HuH-7 (cell line): ENCODE data around the gene MAD1L1.

Experiments used
- DNase-seq: peaks from one replicate; pipeline ENCODE4 v3.0.0; 2011; ENCODE audit warnings: low spot score

Gene MAD1L1

DNA sequence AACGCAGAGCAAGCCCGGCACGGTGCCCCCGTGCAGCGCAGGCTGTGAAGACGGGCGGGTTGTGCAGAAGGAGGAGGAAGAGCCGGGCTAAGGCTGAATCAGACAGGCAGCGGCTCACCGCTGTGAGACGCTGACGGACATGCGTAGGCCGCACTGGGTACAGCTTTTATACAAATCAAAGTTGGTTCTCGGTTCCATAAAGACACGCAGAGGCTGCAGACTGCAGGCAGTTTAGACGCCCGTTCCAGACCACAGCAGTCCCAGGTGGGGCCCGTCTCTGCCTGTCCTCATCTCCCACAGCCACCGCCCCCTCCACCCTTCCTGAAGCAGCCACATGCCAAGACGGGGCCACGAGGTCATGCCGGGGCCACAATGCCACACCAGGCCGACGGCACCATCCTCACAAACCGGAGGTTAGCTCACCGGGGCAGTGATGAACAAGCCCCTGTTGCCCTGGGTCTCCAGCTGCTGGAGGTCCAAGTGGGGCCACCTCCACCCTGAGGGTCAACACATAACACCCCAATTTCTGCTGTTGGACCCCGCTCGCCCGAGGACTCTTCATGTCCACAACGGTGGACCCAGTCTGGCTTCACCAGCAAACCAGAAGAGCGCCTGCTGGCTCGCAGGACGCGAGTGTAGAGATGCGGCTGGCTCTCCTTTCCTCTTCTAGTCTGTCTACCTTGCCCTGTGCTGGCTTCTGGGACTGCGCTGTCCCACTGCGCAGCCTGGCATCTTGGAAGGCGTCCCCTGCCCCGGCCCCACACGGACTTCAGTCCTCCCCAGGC, 335.5 kb downstream of the MAD1L1 start:
- DNase-seq, result no peak

DNA sequence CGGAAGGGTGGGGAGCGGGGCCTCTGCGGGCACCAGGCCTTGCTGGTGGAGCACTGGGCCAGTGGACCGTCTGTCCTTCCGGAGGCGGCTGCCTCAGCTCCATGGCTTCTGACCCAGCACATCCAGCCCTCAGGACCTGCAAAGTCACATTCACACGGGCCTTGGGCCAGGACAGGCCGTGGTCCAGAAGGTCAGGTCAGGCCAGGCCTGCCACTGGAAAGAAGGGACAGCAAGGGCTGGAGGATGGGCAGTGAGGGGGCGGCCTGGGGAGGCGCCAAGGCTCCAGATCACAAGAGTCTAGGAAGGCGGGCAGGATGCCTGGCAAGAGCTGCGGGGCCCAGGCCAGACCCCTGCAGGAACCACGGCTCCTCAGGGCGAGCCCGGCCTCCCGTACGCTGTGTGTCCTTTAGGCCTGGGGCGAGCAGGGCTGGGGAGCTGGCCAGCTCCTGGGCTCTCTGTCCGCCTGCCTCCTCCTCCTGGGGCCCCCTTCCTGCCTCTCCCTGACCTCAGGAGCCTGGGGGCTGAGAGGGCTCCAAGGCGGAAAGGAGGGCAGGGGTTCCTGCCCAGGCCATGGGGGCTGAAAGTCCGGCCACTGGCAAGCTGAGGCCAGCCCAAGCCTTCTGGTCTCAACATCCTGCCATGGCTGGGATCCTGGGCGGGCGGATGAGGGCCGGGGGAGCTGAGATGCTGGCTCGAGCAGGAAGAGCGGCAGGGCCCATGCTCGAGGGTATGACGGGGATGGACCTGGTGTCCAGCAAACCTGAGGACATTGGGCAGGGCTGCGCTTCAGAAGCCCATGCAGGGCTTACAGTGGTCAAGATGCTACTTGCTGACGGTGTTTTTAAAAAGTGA, 336.9 kb downstream of the MAD1L1 start:
- DNase-seq, result no peak

DNA sequence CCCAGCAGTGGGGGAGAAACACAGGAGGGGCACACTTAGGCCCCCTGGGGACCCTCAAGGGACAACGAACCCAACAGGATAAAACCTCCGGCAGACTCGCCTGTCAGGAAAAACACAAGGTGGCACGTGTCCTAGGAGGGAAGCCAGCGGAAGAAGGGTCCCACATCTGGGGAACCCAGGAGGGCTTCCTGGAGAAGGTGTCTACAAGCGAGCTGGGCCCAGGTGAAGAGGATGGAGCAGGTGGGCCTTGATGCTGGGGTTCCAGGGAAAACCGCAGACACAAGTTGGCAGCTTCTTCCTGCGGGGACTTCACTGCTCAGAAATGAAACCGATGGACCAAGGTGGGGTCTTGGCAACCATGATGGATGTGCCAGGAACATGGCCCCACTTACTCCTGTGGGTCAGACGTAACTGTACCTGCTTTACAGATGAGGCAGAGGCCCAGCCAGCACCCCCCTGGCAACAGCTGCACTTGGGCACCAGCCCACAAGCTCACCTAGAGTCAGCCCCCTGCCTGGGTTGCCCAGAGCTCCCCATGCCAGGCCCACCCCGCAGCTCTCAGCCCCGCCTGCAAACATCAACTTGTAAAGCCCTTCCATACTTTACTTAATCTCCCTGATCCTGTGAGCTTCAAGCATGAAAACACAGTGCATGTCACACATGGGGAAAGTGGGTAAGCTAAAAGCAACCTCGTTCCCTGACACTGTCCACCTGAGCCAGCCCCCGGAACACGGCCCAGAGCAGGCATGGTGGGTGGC, 337.7 kb downstream of the MAD1L1 start:
- DNase-seq, result no peak

DNA sequence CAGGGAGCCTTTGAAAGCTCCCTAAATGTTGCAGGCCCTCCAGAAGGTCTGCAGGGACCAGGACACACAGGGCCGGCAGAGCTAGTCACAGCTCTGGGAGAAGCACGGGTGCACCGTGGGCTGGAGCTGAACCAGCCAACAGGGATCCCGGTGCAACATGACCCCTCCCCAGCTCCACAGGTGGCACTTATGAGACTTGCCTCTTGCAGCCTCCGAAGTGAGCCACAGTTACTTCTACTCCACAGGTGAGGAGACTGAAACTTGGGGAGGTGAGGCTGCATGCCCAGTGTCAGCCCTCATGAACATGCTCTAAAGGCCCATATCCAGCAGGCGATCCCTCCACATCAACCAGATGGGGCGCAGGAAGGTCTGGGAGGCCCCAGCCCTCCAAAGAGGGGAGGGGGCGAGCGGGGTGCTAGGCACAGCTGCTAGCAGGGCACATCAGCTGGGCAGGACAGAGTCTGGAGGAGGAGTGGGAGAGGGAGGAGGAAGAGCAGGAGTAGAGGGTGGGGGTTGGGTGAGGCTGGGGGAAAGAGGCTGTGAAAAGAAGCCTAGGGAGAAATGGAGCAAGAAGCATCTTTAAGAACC, 338.3 kb downstream of the MAD1L1 start:
- no peak for DNase-seq

DNA sequence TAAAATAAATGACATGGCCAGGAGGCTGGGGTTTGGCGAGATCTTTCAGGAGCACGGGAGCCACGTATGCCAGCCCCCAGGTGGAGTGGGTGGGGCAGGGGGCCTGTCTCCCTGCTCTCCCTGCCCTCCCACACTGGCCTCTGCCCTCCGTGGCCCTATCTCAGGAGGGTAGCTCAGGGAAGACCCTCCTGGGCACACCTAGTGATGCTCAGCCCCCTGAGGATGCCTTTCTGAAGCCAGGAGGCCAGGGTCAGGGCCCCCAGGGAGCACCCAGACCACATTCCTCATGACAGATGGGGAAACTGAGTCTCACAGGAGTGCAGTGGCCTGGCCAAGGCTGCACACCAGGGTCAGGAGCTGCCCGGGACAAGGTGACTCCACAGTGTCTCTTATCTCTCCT, 339.3 kb downstream of the MAD1L1 start:
- no peak for DNase-seq

DNA sequence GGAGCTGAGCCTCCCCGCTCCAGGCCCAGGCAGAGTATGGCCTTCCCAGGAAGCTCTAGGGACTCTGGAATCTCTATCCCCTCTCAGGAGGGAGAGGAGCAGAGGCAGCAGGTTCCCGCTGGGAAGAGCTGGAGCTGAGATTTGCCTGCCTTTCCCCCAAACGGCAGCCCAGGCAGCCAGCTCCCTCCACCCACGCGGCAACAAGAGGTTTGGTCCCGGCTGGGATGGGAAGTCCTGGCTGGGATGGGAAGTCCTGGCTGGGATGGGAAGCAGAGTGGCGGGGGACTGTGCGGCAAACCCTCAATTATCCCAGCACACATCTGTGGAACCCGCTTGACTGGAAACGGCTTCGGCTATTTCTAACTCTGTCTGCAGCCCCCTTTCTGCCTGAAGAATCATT, 339.7 kb downstream of the MAD1L1 start:
- no peak for DNase-seq

DNA sequence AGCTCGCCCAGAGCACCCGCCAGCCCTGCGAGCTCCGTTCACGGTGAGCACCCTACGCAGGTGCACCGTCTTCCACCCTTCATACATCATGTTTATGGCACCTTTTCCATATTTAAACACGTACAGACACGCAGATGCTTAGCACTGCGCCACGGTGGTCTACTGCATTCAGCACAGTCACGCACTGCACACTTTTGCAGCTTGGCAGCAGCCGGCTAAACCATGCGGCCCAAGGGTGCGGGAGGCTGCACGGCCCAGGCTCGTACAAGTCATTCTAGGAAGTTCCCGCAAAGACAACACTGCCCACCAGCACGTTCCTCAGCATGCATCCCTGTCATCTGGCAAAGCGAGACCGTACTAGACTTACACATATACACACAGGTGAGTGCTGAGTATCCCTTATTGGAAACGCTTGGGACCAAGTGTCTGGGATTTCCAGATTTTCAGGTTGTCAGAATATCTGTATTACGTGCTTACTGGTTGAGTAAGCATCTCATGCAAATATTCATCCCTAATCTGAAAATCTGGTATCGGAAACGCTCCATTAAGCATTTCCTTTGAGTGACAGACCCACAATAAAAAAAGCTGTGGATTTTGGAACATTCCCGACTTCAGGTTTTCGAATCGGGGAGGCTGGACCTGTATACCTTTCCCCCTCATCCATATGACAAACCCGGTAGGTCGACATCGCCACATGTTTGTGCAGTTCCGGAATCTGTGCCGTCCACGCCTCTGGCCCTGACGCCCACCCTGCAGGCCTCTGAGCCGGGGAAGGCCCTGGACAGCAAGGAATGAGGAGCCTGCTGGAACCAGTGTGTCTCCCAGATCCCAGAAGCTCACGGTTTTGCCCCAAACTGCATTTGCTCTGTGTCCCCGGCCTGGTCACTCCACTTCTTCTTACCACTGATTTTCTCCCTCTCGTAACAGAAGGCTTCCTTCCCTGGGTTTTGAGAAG, 340.5 kb downstream of the MAD1L1 start:
- no peak for DNase-seq

DNA sequence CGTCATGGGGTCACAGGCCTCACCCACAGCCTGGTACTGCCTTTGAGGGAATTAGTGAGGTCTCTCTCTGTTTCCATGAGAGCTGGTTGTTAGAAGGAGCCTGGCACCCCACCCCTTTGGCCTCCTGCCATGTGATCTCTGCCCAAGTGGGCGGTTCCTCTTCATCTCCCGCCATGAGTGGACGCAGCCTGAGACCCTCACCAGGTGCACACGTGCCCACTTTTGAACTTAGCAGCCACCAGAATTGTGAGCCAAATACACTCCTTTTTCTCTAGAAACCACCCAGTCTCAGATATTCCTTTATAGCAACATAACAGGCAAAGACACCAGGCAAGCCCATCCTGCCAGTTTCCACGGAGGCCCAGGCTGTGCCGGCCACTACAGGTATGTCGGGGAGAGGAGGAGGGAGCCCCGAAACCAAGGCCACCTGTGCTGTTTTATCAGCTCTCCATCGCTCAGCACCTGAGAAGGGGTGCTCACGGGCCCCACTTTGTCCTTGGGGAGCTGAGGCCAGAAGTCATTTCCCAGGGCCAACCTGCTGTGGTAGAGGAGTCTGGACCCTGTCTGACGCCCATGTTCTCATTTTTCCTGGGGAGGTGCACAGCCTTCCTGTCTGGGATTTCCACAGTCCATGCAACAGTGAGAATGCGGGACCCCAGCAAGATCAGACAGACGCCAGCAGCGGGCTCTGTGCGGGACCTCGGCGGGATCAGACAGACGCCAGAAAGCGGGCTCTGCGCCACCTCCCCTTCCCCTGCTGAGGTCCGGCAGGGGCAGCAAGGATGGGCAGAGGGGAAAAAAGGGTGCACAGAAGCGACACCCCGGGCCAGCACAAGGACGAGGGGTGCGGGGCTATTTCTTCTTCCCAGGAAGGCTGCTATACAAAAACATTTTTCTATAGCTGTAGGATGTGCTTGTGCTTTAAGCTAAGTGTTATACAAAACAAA, 342.2 kb downstream of the MAD1L1 start:
- no peak for DNase-seq

DNA sequence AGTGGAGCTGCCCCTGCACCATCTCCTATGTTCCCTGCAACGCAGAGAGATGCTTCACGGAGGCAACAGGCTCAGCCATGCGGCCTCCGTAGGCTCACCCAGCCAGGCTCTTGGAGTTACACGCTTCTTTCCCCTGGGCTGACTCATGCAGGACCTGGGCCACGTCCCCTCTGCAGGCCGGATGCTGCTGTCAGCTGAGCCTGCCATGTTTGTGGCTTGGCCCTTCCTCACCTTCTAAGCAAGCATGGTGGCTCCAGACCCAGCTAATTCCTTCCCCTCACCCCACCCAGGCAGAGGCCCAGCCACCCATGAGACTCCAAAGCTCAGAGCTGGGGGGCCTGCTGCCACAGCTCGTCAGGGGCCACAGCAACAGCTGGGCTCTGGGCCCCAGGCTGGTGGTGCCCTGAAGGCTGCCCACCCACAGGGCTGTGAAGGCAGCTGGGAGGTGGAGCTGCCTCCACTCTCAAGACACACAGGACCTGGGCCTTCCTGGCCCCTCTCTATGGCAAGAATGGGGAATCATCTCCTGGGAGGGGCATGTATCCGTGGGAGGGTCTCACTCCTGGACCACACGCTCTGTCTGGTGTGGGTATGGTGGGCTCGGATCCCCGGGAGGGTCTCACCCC, 343.1 kb downstream of the MAD1L1 start:
- no peak for DNase-seq

DNA sequence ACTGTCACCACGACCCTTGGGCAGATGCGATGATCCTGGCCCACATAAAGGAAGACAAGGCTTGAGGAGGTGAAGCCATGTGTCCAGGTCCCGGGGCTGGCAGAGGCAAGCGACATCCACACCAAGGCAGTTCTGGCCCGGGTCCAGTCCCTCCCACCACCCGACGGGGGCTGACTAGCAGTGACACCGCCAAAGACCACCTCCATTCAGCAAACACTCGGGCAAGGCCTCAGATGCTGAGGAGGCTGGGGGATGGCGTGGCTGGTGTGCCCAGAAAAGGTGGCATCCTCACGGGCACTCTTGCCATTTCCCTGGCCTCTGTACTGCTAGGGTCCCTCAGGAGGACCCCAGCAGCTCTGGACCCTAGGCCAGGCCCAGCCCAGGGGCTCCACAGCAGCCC, 343.7 kb downstream of the MAD1L1 start:
- DNase-seq, result no peak

DNA sequence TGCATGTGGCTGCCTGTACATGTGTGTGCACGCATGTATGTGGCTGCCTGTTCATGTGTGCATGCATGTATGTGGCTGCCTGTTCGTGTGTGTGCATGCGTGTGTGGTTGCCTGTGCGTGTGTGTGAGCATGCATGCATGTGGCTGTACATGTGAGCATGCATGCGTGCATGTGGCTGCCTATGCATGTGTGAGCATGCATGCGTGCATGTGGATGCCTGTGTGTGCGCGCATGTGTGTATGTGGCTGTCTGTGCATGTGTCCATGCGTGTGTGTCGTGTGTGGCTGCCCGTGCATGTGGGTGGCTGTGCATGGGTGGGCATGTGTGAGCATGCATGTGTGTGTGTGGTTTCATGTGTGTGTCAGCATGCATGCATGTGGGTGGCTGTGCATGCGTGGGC, 344.3 kb downstream of the MAD1L1 start:
- no peak for DNase-seq

DNA sequence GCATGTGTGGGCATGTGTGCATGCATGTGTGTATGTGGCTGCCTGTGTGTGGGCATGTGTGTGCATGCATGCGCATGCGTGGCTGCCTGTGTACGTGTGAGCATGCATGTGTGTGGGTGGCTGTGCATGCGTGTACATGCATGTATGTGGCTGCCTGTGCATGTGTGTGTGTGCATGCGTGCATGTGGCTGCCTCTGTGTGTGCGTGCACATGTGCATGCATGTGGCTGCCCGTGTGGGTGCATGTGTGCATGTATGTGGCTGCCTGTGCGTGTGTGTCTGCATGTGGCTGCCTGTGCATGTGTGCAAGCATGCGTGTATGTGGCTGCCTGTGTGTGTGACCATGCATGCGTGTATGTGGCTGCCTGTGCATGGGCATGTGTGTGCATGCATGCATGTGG, 345.5 kb downstream of the MAD1L1 start:
- DNase-seq, result no peak

DNA sequence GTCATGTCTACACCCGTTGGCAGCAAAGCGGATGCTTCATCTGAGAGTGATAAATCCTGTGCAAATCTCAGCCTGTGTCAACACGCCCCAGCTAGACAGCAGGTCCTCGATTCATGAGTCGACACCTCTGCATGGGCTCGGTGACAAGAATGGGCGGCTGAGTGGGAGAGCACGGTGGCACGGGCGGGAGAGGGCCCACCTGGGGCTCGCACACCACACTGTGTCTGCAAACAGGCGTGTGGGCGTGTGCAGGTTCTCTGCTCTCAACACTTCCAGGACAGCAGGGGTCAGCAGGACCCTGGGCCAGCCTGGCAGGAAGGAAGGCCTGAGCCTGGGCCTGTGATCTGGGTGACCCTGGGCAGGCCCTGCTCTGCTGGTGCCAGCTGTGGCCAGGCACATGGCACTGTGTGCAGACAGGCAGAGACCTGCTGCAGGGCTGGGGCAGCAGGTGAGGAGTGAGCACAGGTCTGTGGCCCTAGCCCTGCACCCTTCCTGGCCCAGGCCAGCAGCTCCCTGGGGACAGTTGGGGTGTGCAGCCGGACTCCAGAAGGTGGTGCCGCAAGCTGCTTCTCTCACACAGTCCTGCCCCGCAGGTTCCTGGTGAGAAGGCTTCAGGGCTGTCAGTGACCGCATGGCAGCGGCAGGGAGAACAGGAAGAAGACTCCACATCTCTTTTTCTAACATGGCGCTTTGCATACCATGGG, 346.2 kb downstream of the MAD1L1 start:
- DNase-seq, result no peak

DNA sequence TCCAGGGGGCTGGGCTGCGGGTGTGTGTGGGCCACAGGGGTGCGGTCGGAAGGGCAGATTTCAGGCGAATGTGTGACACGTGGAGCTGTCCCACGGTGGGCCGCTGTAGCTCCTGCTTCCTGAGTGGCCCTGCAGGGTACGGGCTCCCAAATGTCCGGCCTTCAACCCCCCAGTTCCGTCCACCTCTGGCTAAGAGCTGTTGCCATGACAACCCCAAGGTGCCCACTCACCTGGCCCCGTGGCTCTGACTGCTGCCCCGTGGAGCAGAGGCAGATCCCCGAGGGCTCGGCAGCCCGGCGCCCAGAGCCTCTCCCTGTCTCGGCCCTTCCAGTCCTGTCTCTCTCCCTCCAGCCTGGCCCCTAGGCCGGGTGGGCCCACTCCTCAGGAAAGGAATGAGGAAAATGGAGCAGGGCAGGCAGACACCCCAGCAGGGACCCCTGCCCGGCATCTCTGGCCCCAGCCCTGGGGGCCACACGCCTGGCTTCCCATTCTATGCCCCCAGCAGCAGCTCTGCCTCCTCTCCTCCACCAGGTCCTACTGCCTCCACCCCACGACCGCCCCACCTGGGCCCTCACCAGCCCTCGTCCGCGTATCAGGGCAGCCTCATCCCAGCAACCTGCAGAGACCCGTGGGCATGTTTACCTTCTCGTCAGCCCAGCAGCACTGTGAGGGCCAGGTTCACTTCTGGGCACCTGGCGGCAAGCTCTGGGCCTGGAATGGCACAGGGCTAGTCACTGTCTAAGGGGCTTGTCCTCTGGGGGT, 347.1 kb downstream of the MAD1L1 start:
- DNase-seq, result no peak

DNA sequence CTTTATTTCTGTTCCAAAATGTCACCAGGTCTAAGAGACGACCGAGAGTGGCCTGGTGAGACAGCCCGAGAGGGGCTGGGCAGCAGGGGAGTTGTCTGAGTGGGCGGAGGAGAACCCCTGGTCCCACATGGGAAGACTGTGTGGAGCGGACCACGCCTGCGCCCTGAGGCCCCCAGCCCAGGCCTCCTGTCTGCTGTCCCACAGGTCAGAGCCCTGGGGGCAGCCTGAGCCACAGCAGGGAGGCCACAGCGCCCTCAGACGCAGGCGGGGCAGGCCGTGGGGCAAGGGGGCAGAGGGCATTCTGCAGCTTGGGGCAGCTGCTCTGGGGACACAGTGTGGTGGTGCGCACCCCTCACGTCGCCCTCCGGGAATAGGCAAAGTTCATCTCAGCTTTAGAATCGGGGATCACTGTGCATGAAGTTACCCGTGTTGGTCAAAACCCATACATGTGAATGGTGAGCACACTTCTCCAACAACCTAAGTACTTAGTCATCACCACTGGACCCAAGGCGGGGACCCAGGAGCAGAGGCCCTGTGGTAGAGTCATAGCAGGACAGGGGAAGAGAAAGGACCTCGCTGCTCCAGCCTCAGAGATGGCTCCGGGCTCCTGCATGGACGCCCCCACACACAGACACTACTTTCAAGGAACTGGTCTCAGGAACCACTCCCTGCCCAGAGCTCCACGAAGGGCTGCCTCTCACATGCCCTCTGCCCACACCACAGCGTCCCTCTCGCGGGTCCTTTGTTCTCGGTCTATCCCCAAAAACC, 348.0 kb downstream of the MAD1L1 start:
- DNase-seq, result no peak

DNA sequence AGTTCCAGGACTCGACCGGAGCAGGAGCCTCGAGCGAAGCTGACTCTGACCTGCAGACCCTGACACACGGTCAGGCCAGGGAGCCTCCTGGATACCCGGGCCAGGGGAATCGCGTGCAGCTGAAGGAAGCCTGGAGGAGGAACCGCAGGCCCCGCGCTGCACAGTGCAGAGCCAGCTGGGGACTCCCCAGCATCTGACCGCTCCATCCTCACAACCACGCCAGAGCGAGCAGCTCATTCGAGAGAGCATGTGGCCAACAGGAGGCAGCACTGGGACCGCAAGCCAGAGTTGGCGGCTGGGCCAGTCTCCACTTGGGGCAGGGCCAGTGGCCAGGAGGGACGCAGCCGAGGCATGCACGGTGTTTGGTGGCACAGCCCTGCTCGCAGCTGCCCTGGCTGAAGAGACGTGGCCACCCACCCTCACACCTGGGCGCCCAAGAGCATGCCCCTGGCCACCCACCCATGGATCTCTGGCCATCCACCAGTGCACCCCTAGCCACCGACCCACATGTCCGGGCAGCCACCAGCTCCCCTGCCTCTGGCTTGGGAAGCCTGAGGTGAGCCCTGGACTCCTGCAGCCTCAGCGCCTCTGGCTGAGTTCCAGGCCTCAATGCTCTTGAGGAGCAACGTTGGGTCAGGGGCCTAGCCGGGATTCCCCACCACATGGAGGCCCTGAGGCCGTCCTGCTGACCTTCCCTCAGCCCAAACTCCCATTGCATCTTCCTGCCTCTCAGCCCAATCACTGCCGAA, 348.7 kb downstream of the MAD1L1 start:
- no peak for DNase-seq
